ENCODE data around the gene R3HDM4.

Gene R3HDM4

DNA sequence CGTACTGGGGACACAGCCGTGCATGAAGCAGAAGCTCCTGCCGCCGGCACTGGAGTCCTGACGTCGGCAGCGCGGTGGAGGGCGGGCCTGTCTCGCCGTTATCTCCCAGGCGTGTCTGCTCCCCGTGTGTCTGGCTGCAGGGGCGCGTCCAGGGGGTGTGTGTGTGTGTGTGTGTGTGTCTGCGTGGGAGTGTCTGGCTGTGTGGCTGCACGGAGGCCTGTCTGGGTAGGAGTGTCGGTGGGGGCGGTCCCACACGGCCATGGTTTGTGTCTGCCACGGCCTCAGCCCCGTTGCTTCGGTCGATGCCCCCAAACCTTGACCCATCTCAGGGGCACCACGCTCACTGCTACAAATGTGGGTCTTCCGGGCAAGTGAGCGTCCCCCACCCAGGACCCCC lies 31.1 kb upstream of the R3HDM4 start:
- TF ChIP-seq, protein P1, sequence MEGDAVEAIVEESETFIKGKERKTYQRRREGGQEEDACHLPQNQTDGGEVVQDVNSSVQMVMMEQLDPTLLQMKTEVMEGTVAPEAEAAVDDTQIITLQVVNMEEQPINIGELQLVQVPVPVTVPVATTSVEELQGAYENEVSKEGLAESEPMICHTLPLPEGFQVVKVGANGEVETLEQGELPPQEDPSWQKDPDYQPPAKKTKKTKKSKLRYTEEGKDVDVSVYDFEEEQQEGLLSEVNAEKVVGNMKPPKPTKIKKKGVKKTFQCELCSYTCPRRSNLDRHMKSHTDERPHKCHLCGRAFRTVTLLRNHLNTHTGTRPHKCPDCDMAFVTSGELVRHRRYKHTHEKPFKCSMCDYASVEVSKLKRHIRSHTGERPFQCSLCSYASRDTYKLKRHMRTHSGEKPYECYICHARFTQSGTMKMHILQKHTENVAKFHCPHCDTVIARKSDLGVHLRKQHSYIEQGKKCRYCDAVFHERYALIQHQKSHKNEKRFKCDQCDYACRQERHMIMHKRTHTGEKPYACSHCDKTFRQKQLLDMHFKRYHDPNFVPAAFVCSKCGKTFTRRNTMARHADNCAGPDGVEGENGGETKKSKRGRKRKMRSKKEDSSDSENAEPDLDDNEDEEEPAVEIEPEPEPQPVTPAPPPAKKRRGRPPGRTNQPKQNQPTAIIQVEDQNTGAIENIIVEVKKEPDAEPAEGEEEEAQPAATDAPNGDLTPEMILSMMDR (IDR thresholded peaks at IDR 0.05) = no peak

- TF ChIP-seq, protein P1 (IDR thresholded peaks at IDR 0.05) = no peak
Observed at GRCh38 chr19:943551-944170, 30.6 kb upstream of the R3HDM4 start.

- TF ChIP-seq, protein P1 (IDR thresholded peaks at IDR 0.05) = no peak
Observed at GRCh38 chr19:942133-942645, 29.2 kb upstream of the R3HDM4 start.

DNA sequence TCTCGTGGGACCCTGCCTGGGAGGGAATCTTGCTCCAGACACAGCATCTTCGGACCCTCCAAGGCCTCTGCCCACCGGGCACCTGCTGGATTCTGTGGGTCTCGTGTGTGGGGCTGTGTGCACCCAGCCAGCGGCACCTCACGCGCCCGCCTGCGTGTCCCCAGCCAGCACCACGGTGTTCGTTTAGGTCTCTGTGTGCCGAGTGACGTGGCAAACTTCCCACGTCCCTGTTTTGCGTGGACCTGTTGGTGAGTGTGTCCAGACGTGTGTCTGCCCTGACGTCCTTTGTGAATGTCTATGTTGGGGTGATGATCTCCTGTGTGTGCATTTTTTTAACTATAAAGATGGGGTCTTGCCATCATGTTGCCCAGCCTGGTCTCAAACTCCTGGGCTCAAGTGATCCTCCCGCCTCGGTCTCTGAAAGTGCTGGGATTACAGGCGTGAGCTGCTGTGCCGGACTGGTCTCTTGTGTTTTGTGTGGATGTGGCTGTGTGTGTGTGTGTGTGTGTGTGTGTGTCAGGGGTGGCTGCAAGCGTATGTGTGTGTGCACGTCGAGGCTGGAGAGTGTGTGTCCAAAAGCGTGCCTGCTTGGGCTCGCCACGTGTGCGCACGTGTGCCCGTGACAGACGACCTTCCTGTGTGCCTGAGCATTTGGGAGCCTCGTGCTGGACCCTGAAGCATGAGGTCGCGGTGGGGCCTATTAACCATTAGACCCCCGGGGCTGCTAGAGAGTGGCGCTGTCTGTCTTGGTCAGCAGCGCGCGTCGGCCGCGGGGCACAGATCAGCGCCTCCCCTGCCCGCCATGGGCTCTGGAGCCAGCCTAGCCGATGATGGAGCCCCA lies 28.5 kb upstream of the R3HDM4 start:
- TF ChIP-seq, protein P1 (IDR thresholded peaks at IDR 0.05) = no peak

DNA sequence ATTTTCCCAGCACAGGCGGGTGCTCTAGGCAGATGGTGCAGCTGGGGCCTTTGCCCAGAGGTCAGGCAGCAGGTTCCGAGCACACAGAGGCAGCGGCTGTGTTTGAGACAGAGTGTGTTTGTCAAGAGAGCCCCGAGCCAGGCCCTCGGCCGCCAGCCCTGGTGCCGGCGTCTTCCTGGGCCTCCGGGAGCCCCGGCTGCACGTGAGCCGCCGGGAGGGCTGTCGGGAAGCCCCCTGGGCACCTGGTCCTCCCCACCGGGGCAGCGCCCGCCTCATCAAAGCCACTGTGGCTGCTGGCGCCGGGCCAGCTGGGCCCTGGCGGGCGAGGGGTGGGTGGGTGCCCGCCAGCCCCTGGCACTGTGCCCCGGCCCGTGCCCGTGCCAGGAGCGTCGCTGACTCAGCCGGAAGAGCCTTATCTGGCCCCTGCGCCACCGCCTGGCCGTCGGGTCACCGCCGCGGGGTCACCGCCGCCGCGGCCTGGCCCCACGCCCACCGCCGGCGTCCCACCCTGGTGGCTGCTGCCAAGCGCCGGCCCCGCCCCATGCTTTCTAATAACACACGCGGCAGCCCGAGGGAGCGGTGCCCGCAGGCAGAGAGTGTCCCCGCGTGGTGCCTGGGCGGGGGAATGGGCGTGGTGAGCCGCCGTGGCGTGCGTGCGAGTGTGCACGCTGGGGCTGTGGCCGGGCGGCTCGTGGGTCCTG lies 27.7 kb upstream of the R3HDM4 start:
- TF ChIP-seq, protein P1 (IDR thresholded peaks at IDR 0.05) = no peak

DNA sequence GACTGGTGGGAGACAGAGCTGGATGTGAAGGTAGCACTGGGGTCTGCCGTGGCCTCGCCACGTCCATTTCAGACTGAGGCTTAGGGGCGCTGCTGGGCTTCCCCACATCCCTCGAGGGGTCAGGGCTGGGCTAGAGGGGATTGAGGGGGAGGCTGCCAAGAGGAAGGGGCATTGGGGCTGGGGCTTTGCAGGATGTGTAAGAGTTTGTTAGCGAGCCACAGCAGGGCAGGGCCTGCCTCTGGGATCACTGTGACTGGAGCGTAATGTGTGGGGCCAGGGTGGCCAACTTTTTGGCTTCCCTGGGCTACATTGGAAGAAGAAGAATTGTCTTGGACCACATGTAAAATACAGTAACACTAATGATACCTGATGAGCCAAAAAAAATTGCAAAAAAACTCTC lies 26.9 kb upstream of the R3HDM4 start:
- TF ChIP-seq, protein P1 (IDR thresholded peaks at IDR 0.05) = no peak

GRCh38 chr19:939439-939838 lies 26.4 kb upstream of the R3HDM4 start:
- TF ChIP-seq, protein P1 (IDR thresholded peaks at IDR 0.05) = no peak
